Fibroblast of mammary gland (primary cell): ENCODE data around the gene ZBTB4.

Source experiments
- DNase-seq: peaks from one replicate; pipeline ENCODE4 v3.0.0-alpha.2; 2010; ENCODE audit warnings: low read depth
- H3K4me3 ChIP-seq: 2 replicates; pipeline ENCODE4 v1.5.1; 2011; ENCODE audit warnings: low read depth, mild to moderate bottlenecking, low read length, moderate library complexity; ENCODE audit not compliant: control insufficient read depth
- CTCF ChIP-seq: conservative IDR thresholded peaks from 2 replicates; pipeline ENCODE4 v1.5.1; 2011; ENCODE audit warnings: low read depth, low read length, inconsistent platforms; ENCODE audit not compliant: control insufficient read depth, insufficient read depth

ZBTB4 gene

GRCh38 chr17:7479213-7480088 is at the start of gene ZBTB4:
Gene ZBTB4, minus strand, starts transcription at chr17:7479631. Its CDS starts 12,830 bp downstream, at chr17:7466801.
- TF ChIP-seq CTCF: no peak
- peak within 1 kb of the TSS; percentile 68 for H3K4me3 ChIP-seq
- peak; percentile 22 for DNase-seq

- DNase-seq: no peak
- no peak overlapping the region for H3K4me3 ChIP-seq
- no peak for TF ChIP-seq CTCF
These were observed 49.4 kb upstream of the ZBTB4 start for GRCh38 chr17:7528842-7529241.

DNA sequence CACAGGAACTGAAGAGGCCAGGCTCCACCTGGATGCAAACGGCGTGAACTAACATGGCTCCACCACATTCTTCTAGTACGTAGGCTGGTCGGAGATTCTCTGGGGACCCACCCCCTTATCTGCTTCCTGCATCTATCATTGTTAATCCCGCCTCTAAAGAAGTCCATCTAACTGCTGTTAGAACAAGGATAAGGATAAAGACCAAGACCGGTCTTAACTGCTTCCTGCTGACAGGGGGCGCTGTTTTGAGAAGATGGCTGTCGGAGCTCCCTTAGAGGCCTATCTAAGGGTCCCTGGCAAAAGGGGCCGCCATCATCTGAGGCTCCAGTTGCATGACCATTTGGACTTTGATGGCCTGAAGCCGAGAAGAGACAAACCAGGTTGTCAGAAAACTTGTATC is 43.6 kb upstream of the ZBTB4 start:
- peak; percentile 35 for TF ChIP-seq CTCF
- peak; percentile 20 for DNase-seq

DNA sequence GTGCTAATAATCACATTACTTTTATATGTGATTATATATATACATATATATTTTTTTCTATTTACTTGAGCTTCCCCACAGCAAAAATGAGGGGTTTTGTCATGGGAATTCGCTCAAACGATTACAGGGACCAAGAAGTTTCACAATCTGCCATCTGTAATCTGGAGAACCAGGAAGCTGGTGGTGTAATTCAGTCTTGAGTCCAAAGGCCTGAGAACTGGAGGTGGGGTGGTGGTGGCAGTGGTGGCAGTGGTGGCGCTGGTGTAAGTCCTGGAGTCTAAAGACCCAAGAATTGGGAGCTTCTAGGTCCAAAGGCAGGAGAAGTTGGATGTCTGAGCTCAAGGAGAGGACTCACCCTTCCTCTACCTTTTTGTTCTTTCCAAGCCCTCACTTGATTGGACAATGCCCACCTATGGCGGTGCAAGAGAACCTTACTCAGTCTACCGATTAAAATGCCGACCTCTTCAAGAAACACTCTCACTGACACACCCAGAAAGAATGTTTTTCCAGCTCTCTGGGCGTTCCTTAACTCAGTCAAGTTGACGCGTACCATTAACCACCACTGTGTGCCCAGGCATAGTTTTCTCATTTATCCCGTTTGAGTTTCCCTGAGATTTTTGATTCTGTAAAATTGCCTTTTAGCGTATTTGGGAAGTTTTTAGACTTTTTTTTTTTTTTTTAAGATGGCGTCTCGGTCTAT is 36.6 kb upstream of the ZBTB4 start:
- DNase-seq: no peak
- TF ChIP-seq CTCF: no peak
- no peak overlapping the region for H3K4me3 ChIP-seq

More for the DNA sequence above, 43.6 kb upstream of the ZBTB4 start:
- no peak overlapping the region for H3K4me3 ChIP-seq

DNA sequence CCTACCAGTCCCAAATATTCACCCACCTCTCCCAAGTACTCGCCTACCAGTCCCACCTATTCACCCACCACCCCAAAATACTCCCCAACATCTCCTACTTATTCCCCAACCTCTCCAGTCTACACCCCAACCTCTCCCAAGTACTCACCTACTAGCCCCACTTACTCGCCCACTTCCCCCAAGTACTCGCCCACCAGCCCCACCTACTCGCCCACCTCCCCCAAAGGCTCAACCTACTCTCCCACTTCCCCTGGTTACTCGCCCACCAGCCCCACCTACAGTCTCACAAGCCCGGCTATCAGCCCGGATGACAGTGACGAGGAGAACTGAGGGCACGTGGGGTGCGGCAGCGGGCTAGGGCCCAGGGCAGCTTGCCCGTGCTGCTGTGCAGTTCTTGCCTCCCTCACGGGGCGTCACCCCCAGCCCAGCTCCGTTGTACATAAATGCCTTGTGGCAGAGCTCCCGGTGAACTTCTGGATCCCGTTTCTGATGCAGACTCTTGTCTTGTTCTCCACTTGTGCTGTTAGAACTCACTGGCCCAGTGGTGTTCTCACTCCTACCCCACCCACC is 34.5 kb upstream of the ZBTB4 start:
- no peak overlapping the region for H3K4me3 ChIP-seq
- TF ChIP-seq CTCF: no peak
- DNase-seq: no peak

DNA sequence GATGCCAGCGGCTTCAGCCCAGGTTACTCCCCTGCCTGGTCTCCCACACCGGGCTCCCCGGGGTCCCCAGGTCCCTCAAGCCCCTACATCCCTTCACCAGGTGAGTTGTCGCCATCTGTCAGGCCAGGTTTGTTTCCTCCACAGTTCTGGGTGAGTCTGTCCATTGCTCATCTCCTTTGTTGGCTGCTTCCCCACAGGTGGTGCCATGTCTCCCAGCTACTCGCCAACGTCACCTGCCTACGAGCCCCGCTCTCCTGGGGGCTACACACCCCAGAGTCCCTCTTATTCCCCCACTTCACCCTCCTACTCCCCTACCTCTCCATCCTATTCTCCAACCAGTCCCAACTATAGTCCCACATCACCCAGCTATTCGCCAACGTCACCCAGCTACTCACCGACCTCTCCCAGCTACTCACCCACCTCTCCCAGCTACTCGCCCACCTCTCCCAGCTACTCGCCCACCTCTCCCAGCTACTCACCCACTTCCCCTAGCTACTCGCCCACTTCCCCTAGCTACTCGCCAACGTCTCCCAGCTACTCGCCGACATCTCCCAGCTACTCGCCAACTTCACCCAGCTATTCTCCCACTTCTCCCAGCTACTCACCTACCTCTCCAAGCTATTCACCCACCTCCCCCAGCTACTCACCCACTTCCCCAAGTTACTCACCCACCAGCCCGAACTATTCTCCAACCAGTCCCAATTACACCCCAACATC is 33.6 kb upstream of the ZBTB4 start:
- TF ChIP-seq CTCF: no peak
- DNase-seq: no peak
- no peak overlapping the region for H3K4me3 ChIP-seq
